ENCODE measurements around the gene ZNF565.

GRCh38 chr19:36259211-36259610, 44.7 kb upstream of the ZNF565 start:
- TF ChIP-seq CHD2 (IDR thresholded peaks at IDR 0.05; ENCODE audit: borderline replicate concordance, low read depth, low read length) (no peak), POLR2AphosphoS5 (IDR thresholded peaks at IDR 0.05; ENCODE audit: low read length) (no peak), POLR2A (IDR thresholded peaks at IDR 0.05; ENCODE audit: low read depth, low read length) (no peak), CTCF (IDR thresholded peaks at IDR 0.05 in 2 of 3, conservative IDR thresholded peaks at IDR 0.05 in 1 of 3; ENCODE audit: control insufficient read depth in 2 of 3, extremely low read depth in 1 of 3, insufficient read depth in 1 of 3, low read depth in 3 of 3, low read length in 3 of 3) (no peak), ZNF622 (IDR thresholded peaks at IDR 0.05) (no peak), RAD21 (IDR thresholded peaks at IDR 0.05; ENCODE audit: insufficient read depth, low read depth, low read length) (no peak), SPI1 (IDR thresholded peaks at IDR 0.05; ENCODE audit: borderline replicate concordance, insufficient read depth, low read depth, low read length) (no peak), EZH2 (IDR thresholded peaks at IDR 0.05; ENCODE audit: borderline replicate concordance, control insufficient read depth, low read depth, low read length) (no peak), IKZF1 (conservative IDR thresholded peaks at IDR 0.05) (no peak), POLR2AphosphoS2 (IDR thresholded peaks at IDR 0.05; ENCODE audit: low read depth, low read length) (no peak), MXI1 (IDR thresholded peaks at IDR 0.05; ENCODE audit: low read depth, low read length) (no peak), RELA (IDR thresholded peaks at IDR 0.05; ENCODE audit: borderline replicate concordance, partially characterized antibody) (no peak), CREB1 (IDR thresholded peaks at IDR 0.05; ENCODE audit: low read depth) (no peak), KAT2A (conservative IDR thresholded peaks at IDR 0.05; ENCODE audit: control insufficient read depth, low read depth, low read length) (no peak)
